NT2/D1 (cell line): Measurements from ENCODE around the gene TLE5.

Experiments used
- DNase-seq: peaks from one replicate; pipeline ENCODE4 v3.0.0-alpha.2; 2011; ENCODE audit warnings: low read depth, low spot score
- H3K27me3 ChIP-seq: 2 replicates; pipeline ENCODE4 v1.6.0; 2011; ENCODE audit warnings: mild to moderate bottlenecking; ENCODE audit not compliant: insufficient read length, insufficient read depth
- H3K36me3 ChIP-seq: 2 replicates; pipeline ENCODE4 v1.6.1; 2011; ENCODE audit warnings: mild to moderate bottlenecking, low read length, mixed read lengths; ENCODE audit not compliant: insufficient read depth, insufficient read length
- H3K4me1 ChIP-seq: 2 replicates; pipeline ENCODE4 v1.5.1; 2011; ENCODE audit not compliant: insufficient read depth, insufficient read length
- H3K4me3 ChIP-seq: 2 replicates; pipeline ENCODE4 v1.5.1; 2011; ENCODE audit warnings: low read depth; ENCODE audit not compliant: insufficient read length
- H3K9ac ChIP-seq: 2 replicates; pipeline ENCODE4 v1.6.0; 2011; ENCODE audit warnings: low read depth; ENCODE audit not compliant: insufficient read length
- H3K9me3 ChIP-seq: 2 replicates; pipeline ENCODE4 v1.5.1; 2011; ENCODE audit warnings: mild to moderate bottlenecking, low read length; ENCODE audit not compliant: insufficient read depth
- SUZ12 ChIP-seq: IDR thresholded peaks from 2 replicates; pipeline ENCODE4 v1.6.1; 2011; ENCODE audit not compliant: insufficient read length, insufficient read depth; ENCODE audit errors: extremely low read depth
- YY1 ChIP-seq: IDR thresholded peaks from 2 replicates; pipeline ENCODE4 v1.6.1; 2011; ENCODE audit not compliant: insufficient read length, insufficient read depth
- ZNF274 ChIP-seq: IDR thresholded peaks from 2 replicates; pipeline ENCODE4 v1.6.1; 2011; ENCODE audit warnings: mild to moderate bottlenecking, low read depth, low read length

The TLE5 gene

DNA sequence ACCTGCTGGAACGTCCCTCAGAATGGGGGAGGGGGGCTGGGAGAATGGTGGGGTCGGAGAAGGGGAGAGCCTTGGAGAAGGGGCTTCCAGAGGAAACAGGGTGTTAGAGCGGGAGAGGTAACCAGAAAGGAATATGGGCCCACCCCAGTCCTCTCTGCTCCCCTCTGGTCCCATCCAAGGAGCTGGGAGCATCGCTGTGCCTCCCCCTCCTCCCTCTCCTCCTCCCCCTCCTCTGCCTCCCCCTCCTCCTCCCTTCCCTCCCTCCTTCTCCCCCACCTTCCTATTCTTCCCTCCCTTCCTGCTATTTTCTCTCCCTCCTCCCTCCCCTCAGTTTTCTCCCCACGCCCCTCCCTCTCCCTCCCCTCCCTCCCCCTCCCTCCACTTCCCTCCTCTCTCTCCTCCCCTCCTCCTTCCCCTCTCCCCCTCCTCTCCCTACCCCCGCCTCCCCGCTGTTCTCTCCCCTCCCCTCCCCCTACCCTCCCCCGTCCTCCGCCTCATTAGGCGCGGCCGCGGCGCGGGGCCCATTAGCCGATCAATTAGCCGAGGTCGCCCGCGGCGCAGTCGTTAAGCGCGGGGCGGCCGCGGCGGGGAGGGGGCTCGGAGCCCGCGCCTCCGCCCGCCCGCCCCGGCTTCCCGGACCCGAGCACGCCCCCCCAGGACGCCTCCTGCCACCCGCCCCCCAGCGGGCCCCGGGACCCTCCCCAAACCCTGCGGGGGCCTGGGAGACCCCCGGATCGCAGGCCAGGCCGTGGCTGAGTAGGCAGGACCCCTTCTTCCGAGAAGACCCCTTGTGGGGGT lies 15.4 kb downstream of the TLE5 start:
- no peaks in the 10 kb centered on the region for H3K36me3 ChIP-seq
- no peak overlapping the region for H3K9ac ChIP-seq
- no peaks in the 10 kb centered on the region for H3K9me3 ChIP-seq
- TF ChIP-seq YY1 (no peak), SUZ12 (no peak), ZNF274 (no peak)
- no peak for DNase-seq
- H3K27me3 ChIP-seq: peaks cover 77% of the 10 kb centered on the region
- H3K4me1 ChIP-seq: peaks cover 2% of the 10 kb centered on the region
- H3K4me3 ChIP-seq: peak overlapping the region; percentile 18

DNA sequence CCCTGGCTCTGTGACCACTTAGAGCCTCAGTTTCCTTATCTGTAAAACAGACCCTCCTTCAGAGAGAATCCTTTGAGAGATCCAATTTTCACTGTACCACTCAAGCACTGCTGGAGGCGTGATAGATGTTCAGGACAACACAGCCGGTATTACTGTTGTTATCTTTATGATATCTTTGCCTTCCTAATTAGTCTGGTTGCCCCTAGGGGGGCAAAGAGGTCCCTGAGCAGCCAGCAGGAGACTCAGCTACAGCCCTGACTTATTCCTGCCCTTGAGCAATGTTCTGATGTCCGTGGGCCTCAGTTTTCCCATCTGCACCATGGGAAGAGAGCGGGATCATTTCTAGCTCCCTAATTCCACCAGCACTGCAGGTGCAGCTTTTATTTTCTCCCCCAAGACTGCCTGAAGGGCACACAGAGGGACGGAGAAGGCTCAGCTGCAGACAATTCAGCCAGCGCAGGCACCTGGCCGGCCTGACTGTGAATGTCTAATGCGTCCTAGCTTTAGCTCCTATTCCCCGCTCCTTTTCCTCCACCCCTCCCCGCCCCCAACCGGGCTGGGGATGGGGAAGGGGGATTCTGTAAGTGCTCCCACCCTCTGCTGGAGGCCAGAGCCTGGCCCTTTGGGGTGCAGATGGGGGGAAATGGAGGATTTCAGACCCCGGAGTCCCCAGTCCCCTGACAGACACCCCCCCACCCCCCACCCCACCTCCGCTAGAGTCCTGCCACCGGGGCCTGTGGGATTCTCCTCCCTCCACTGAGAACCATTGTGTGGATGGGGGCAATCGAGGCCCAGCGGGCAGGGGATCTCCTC lies 16.2 kb downstream of the TLE5 start:
- peaks cover 2% of the 10 kb centered on the region for H3K4me1 ChIP-seq
- H3K27me3 ChIP-seq: peaks cover 79% of the 10 kb centered on the region
- H3K4me3 ChIP-seq: peak overlapping the region; percentile 18
- no peaks in the 10 kb centered on the region for H3K36me3 ChIP-seq
- DNase-seq: no peak
- TF ChIP-seq ZNF274 (no peak), SUZ12 (no peak), YY1 (no peak)
- H3K9ac ChIP-seq: no peak overlapping the region
- H3K9me3 ChIP-seq: no peaks in the 10 kb centered on the region

- Histone ChIP-seq H3K4me1 (peaks cover 2% of the 10 kb centered on the region), H3K27me3 (peaks cover 78% of the 10 kb centered on the region), H3K9ac (no peak overlapping the region), H3K4me3 (no peak overlapping the region), H3K36me3 (no peaks in the 10 kb centered on the region), H3K9me3 (no peaks in the 10 kb centered on the region)
- TF ChIP-seq SUZ12: no peak
- TF ChIP-seq YY1: no peak
- TF ChIP-seq ZNF274: no peak
- DNase-seq: no peak
Measured at GRCh38 chr19:3045191-3045590, 17.1 kb downstream of the TLE5 start.

- peak overlapping the region; percentile 50 for H3K9ac ChIP-seq
- no peak for DNase-seq
- no peak overlapping the region for H3K4me3 ChIP-seq
- no peaks in the 10 kb centered on the region for H3K36me3 ChIP-seq
- no peak for TF ChIP-seq ZNF274
- TF ChIP-seq SUZ12: no peak
- TF ChIP-seq YY1: no peak
- peaks cover 2% of the 10 kb centered on the region for H3K4me1 ChIP-seq
- H3K9me3 ChIP-seq: no peaks in the 10 kb centered on the region
- peaks cover 78% of the 10 kb centered on the region for H3K27me3 ChIP-seq
Measured at GRCh38 chr19:3042621-3043267, 19.6 kb downstream of the TLE5 start.

- TF ChIP-seq ZNF274 (no peak), SUZ12 (peak; percentile 56)
- H3K4me3 ChIP-seq: no peak overlapping the region
- H3K36me3 ChIP-seq: no peaks in the 10 kb centered on the region
- no peak for DNase-seq
- H3K4me1 ChIP-seq: peaks cover 5% of the 10 kb centered on the region
- H3K9me3 ChIP-seq: no peaks in the 10 kb centered on the region
- H3K27me3 ChIP-seq: peaks cover 86% of the 10 kb centered on the region
- peak overlapping the region; percentile 61 for H3K9ac ChIP-seq
Measured at GRCh38 chr19:3041761-3042620, 20.3 kb downstream of the TLE5 start.

DNA sequence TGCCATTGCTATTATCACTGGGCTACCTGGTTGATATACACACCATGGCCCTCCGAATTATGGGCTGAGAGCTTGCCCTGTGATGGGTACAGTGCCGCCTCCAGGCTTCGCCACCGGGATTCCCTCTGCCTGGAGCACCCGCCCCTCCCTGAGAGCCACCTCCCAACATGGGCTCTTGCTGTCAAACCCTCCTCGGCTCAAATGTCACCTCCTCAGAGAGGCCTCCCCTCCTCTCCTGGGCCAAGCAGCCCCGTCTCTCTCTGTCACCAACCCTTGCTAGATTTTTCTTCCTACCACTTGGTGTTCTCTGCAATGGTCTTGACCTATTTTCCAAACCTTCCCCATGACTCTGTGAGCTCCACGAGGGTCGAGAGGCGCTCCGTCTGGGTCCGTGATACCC lies 21.0 kb downstream of the TLE5 start:
- TF ChIP-seq YY1 (no peak), SUZ12 (no peak), ZNF274 (no peak)
- Histone ChIP-seq H3K9me3 (no peaks in the 10 kb centered on the region), H3K27me3 (peaks cover 82% of the 10 kb centered on the region), H3K4me3 (no peak overlapping the region), H3K36me3 (no peaks in the 10 kb centered on the region), H3K9ac (no peak overlapping the region), H3K4me1 (peaks cover 5% of the 10 kb centered on the region)
- no peak for DNase-seq
